GM23338 (cell line): ENCODE data around the gene SPECC1. TPM values are rescaled to one million over a fixed set of nuclear protein-coding genes. Genes with fewer than 3 reads are reported as not detected.

Source experiments
- ATAC-seq: fragments of 200-7000 bp; cut with Tn5 transposase; 3 replicates; pipeline ENCODE4 v1.9.1; 2020
- DNase-seq: peaks from one replicate; pipeline ENCODE4 v3.0.0-alpha.2; 2015; ENCODE audit warnings: low spot score
- H2AFZ ChIP-seq: fragments of 200-600 bp; sonication (generic); 2 replicates; pipeline ENCODE4 v1.8.0; 2016; ENCODE audit warnings: antibody characterized with exemption, mild to moderate bottlenecking, moderate library complexity
- H3F3A ChIP-seq: fragments of 200-600 bp; sonication (generic); replicated peaks from 2 replicates; pipeline ENCODE4 v1.8.0; 2017; ENCODE audit warnings: antibody characterized with exemption, mixed run types, low read depth
- H3K27ac ChIP-seq: fragments of 200-600 bp; sonication (generic); 2 replicates; pipeline ENCODE4 v1.6.1; 2016; ENCODE audit warnings: low read depth
- H3K27me3 ChIP-seq: fragments of 200-600 bp; sonication (generic); 2 replicates; pipeline ENCODE4 v1.8.0; 2016; ENCODE audit warnings: mild to moderate bottlenecking, mixed run types, moderate library complexity; ENCODE audit not compliant: insufficient read depth
- H3K36me3 ChIP-seq: fragments of 200-600 bp; sonication (generic); 2 replicates; pipeline ENCODE4 v1.8.0; 2016; ENCODE audit warnings: mild to moderate bottlenecking; ENCODE audit not compliant: insufficient read depth
- H3K4me1 ChIP-seq: fragments of 200-600 bp; sonication (generic); 2 replicates; pipeline ENCODE4 v1.8.0; 2016; ENCODE audit warnings: mild to moderate bottlenecking, moderate library complexity; ENCODE audit not compliant: insufficient read depth
- H3K4me2 ChIP-seq: fragments of 200-600 bp; sonication (generic); 2 replicates; pipeline ENCODE4 v1.7.1; 2017; ENCODE audit warnings: mixed run types
- H3K4me3 ChIP-seq: fragments of 200-600 bp; sonication (generic); 2 replicates; pipeline ENCODE4 v1.6.1; 2016; ENCODE audit warnings: mixed run types
- H3K79me2 ChIP-seq: fragments of 200-600 bp; sonication (generic); replicated peaks from 2 replicates; pipeline ENCODE4 v1.8.0; 2017; ENCODE audit warnings: mild to moderate bottlenecking; ENCODE audit not compliant: insufficient read depth
- H3K9me2 ChIP-seq: fragments of 200-600 bp; sonication (generic); 2 replicates; pipeline ENCODE4 v1.8.0; 2017; ENCODE audit not compliant: insufficient read depth
- H4K20me1 ChIP-seq: fragments of 200-600 bp; sonication (generic); replicated peaks from 2 replicates; pipeline ENCODE4 v1.8.0; 2017; ENCODE audit warnings: mild to moderate bottlenecking; ENCODE audit not compliant: insufficient read depth
- H3K27ac Mint-ChIP-seq: 2 replicates; pipeline ENCODE4 v1.8.0; 2020; ENCODE audit warnings: inconsistent platforms, mild to moderate bottlenecking, moderate library complexity, mixed read lengths
- H3K27me3 Mint-ChIP-seq: 3 replicates; pipeline ENCODE4 v1.8.0; 2022; ENCODE audit warnings: low read depth, mild to moderate bottlenecking, moderate library complexity, mixed read lengths, inconsistent platforms; ENCODE audit not compliant: insufficient read depth, poor library complexity
- H3K36me3 Mint-ChIP-seq: 3 replicates; pipeline ENCODE4 v1.8.0; 2021; ENCODE audit warnings: low read depth, mild to moderate bottlenecking, inconsistent platforms, moderate library complexity, mixed read lengths
- H3K4me1 Mint-ChIP-seq: 3 replicates; pipeline ENCODE4 v1.8.0; 2020; ENCODE audit warnings: mild to moderate bottlenecking, inconsistent platforms, mixed read lengths
- H3K4me3 Mint-ChIP-seq: 3 replicates; pipeline ENCODE4 v1.8.0; 2021; ENCODE audit warnings: moderate library complexity, mild to moderate bottlenecking, inconsistent platforms, mixed read lengths
- H3K9me3 Mint-ChIP-seq: 3 replicates; pipeline ENCODE4 v1.8.0; 2020; ENCODE audit warnings: moderate library complexity, mild to moderate bottlenecking, inconsistent platforms, mixed read lengths
- CTCF ChIP-seq, 2 experiments: fragments of 200-600 bp in 1 of 2; sonication (generic) in 1 of 2; conservative IDR thresholded peaks; 2 replicates each; pipeline versions ENCODE4 v1.5.1 to v1.6.1; 2016 to 2017; ENCODE audit warnings: antibody characterized with exemption in 2 of 2, low read depth in 2 of 2, mild to moderate bottlenecking in 2 of 2, moderate library complexity in 1 of 2
- EZH2 ChIP-seq: fragments of 200-600 bp; sonication (generic); IDR thresholded peaks from one replicate; pipeline ENCODE4 v1.8.0; 2017; ENCODE audit warnings: antibody characterized with exemption, mild to moderate bottlenecking, low read depth; ENCODE audit not compliant: unreplicated experiment
- EZH2phosphoT487 ChIP-seq: fragments of 200-600 bp; sonication (generic); IDR thresholded peaks from one replicate; pipeline ENCODE4 v1.8.1; 2018; ENCODE audit warnings: antibody characterized with exemption; ENCODE audit not compliant: unreplicated experiment
- JUNB ChIP-seq: IDR thresholded peaks from one replicate; pipeline ENCODE4 v1.6.1; 2016; ENCODE audit warnings: antibody characterized with exemption; ENCODE audit not compliant: unreplicated experiment
- POLR2AphosphoS5 ChIP-seq: IDR thresholded peaks from 2 replicates; pipeline ENCODE4 v1.6.1; 2016; ENCODE audit warnings: antibody characterized with exemption, low read depth
- ZNF114 ChIP-seq: fragments of 250-450 bp; sonication (Bioruptor Pico); IDR thresholded peaks from 2 replicates; pipeline ENCODE4 v1.5.0; 2020; ENCODE audit warnings: mild to moderate bottlenecking, moderate library complexity
- ZNF331 ChIP-seq: fragments of 250-450 bp; sonication (Bioruptor Pico); IDR thresholded peaks from 2 replicates; pipeline ENCODE4 v1.5.0; 2020; ENCODE audit warnings: low read depth, mild to moderate bottlenecking, moderate library complexity
- ZNF462 ChIP-seq: fragments of 250-450 bp; sonication (Bioruptor Pico); IDR thresholded peaks from 2 replicates; pipeline ENCODE4 v1.5.0; 2020; ENCODE audit warnings: mild to moderate bottlenecking, moderate library complexity
- polyA plus RNA-seq: library from polyadenylated mRNA; unstranded; fragments of >200 nt; fragmentation: Nextera tagmentation; extraction: Ambion mirVana; gene quantifications from 2 replicates; pipeline ENCODE4 v1.2.1, GENCODE V29; 2016
- total RNA-seq: library from RNA; depleted of rRNA; stranded (reverse); fragments of >200 nt; shearing (Covaris generic); gene quantifications from 2 replicates; pipeline ENCODE4 v1.2.3, GENCODE V29; 2014

SPECC1 gene
- total and polyA plus RNA-seq, 2 experiments from 2014 or later: 42.6 to 101 TPM

GRCh38 chr17:20210180-20210579 lies 201.0 kb downstream of the SPECC1 start:
- no peak for ATAC-seq
- Histone ChIP-seq H3K36me3 (no peaks in the 10 kb centered on the region; the same call in none of the 2 replicates), H4K20me1 (no peaks in the 10 kb centered on the region; the same call in 1 of the 2 replicates), H3K9me2 (no peaks in the 10 kb centered on the region), H3K27me3 (no peaks in the 10 kb centered on the region), H3K4me1 (peaks cover 29% of the 10 kb centered on the region), H3K4me3 (no peak overlapping the region), H3K79me2 (peaks cover 73% of the 10 kb centered on the region), H2AFZ (no peak overlapping the region), H3K27ac (no peak overlapping the region), H3F3A (no peaks in the 10 kb centered on the region), H3K4me2 (no peak overlapping the region)
- TF ChIP-seq ZNF114 (CRISPR knock-in tag) (no peak), CTCF (conservative IDR thresholded peaks at IDR 0.05; ENCODE audit: low read depth in 2 of 2) (no peak), ZNF462 (CRISPR knock-in tag) (no peak), EZH2 (no peak), POLR2AphosphoS5 (no peak), JUNB (no peak), ZNF331 (no peak), EZH2phosphoT487 (no peak)
- Mint-ChIP-seq H3K4me1 (peaks cover 58% of the 10 kb centered on the region), H3K4me3 (no peak overlapping the region), H3K27me3 (peaks cover 7% of the 10 kb centered on the region), H3K27ac (no peak overlapping the region), H3K36me3 (peaks cover 26% of the 10 kb centered on the region), H3K9me3 (no peaks in the 10 kb centered on the region)
- no peak for DNase-seq
